Sigmoid colon (tissue), 4 donors: Measurements from ENCODE around the gene PSME3IP1.

Experiments used
- CTCF ChIP-seq, 4 experiments: fragments of 450-650 bp in 3 of 4; fragments of 200-600 bp in 1 of 4; IDR thresholded peaks; one replicate each; pipeline ENCODE4 v1.5.1; 2016 to 2019; ENCODE audit warnings: antibody characterized with exemption in 4 of 4, mild to moderate bottlenecking in 3 of 4, moderate library complexity in 2 of 4
- EP300 ChIP-seq, 4 donors: sonication (generic); formaldehyde crosslinking; IDR thresholded peaks; one replicate each; pipeline ENCODE4 v1.6.1; 2017; ENCODE audit warnings: antibody characterized with exemption in 4 of 4
- POLR2A ChIP-seq, 2 donors: fragments of 450-650 bp; IDR thresholded peaks; one replicate each; pipeline ENCODE4 v1.6.1; 2016; ENCODE audit warnings: antibody characterized with exemption in 2 of 2, mild to moderate bottlenecking in 2 of 2, moderate library complexity in 2 of 2

DNA sequence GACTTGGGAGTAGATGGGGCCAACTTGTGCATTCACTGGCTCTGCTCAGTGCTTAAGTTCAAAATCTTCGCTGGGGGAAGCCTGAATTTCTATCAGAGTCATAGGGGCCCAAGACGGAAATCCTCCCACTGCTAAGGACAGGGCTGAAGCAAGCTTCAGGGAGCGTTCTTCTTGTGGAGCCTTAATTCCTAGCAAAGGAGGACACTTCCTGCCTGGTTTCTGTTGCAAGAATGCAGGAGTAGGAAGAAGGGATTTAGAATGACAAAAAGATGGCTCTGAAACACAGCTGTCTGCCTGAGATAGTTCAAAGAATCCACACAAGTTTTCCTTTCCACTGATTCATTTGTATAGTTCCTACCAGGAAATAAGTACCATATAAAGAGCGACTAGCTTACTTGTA is 26.4 kb downstream of the PSME3IP1 start:
- no peak for TF ChIP-seq CTCF (IDR thresholded peaks at IDR 0.05)
- TF ChIP-seq POLR2A (IDR thresholded peaks at IDR 0.05): no peak
- TF ChIP-seq EP300 (IDR thresholded peaks at IDR 0.05): no peak
